HepG2 (cell line): Measurements from ENCODE around the gene PLXNB2. TPM values are rescaled to one million over a fixed set of nuclear protein-coding genes. Genes with fewer than 3 reads are reported as not detected.

Experiments
- ARID2 ChIP-seq: sonication (generic); formaldehyde crosslinking; IDR thresholded peaks from 2 replicates; pipeline ENCODE4 v1.8.1; 2022; ENCODE audit warnings: mild to moderate bottlenecking, missing genetic modification reagents, borderline replicate concordance
- ATF7-NPFF ChIP-seq: sonication (generic); formaldehyde crosslinking; IDR thresholded peaks from 2 replicates; pipeline ENCODE4 v1.8.1; 2023; ENCODE audit warnings: mild to moderate bottlenecking, low read depth, missing genetic modification reagents, moderate library complexity
- CREM ChIP-seq, 2 experiments: sonication (generic) in 1 of 2; formaldehyde crosslinking in 1 of 2; IDR thresholded peaks; 2 replicates each; pipeline versions ENCODE4 v1.4.0 to v1.6.1; 2016 to 2020; ENCODE audit warnings: antibody characterized with exemption in 1 of 2, mild to moderate bottlenecking in 1 of 2, missing genetic modification reagents in 1 of 2
- CTCF ChIP-seq: sonication (generic); formaldehyde crosslinking; IDR thresholded peaks from 2 replicates; pipeline ENCODE4 v1.5.0; 2020; ENCODE audit warnings: mild to moderate bottlenecking, missing genetic modification reagents, moderate library complexity
- KDM5B ChIP-seq: sonication (generic); formaldehyde crosslinking; IDR thresholded peaks from 2 replicates; pipeline ENCODE4 v1.4.0; 2020; ENCODE audit warnings: missing genetic modification reagents, mild to moderate bottlenecking, borderline replicate concordance
- MAF1 ChIP-seq: sonication (generic); formaldehyde crosslinking; IDR thresholded peaks from 2 replicates; pipeline ENCODE4 v1.5.0; 2020; ENCODE audit warnings: missing genetic modification reagents, borderline replicate concordance
- NFIB ChIP-seq: sonication (generic); formaldehyde crosslinking; IDR thresholded peaks from 2 replicates; pipeline ENCODE4 v1.9.0; 2021; ENCODE audit warnings: missing genetic modification reagents, mild to moderate bottlenecking, borderline replicate concordance
- PRPF4 ChIP-seq: fragments of 200-400 bp; formaldehyde crosslinking; IDR thresholded peaks from 2 replicates; pipeline ENCODE4 v1.6.1; 2016; ENCODE audit warnings: low read length, low read depth; ENCODE audit not compliant: poor library complexity, severe bottlenecking
- ZBTB3 ChIP-seq: sonication (generic); formaldehyde crosslinking; IDR thresholded peaks from 2 replicates; pipeline ENCODE4 v1.4.0; 2020; ENCODE audit warnings: low read depth, mild to moderate bottlenecking, moderate library complexity, missing genetic modification reagents, borderline replicate concordance
- ZNF230 ChIP-seq: sonication (generic); formaldehyde crosslinking; IDR thresholded peaks from 2 replicates; pipeline ENCODE4 v1.4.0; 2020; ENCODE audit warnings: mild to moderate bottlenecking, missing genetic modification reagents
- ZNF33A ChIP-seq: sonication (generic); formaldehyde crosslinking; IDR thresholded peaks from 2 replicates; pipeline ENCODE4 v1.5.1; 2020; ENCODE audit warnings: missing genetic modification reagents, mild to moderate bottlenecking, moderate library complexity, borderline replicate concordance
- ZNF468 ChIP-seq: sonication (generic); formaldehyde crosslinking; IDR thresholded peaks from 2 replicates; pipeline ENCODE4 v1.8.0; 2022; ENCODE audit warnings: mild to moderate bottlenecking, moderate library complexity, missing genetic modification reagents
- ZNF770 ChIP-seq: sonication (generic); formaldehyde crosslinking; IDR thresholded peaks from 2 replicates; pipeline ENCODE4 v1.5.0; 2020; ENCODE audit warnings: mild to moderate bottlenecking, missing genetic modification reagents
- ZNF781 ChIP-seq: sonication (generic); formaldehyde crosslinking; IDR thresholded peaks from 2 replicates; pipeline ENCODE4 v1.5.1; 2020; ENCODE audit warnings: borderline replicate concordance, mild to moderate bottlenecking, missing genetic modification reagents; ENCODE audit errors: not compliant biosample characterization
- ZSCAN20 ChIP-seq: sonication (generic); formaldehyde crosslinking; IDR thresholded peaks from 2 replicates; pipeline ENCODE4 v1.4.0; 2020; ENCODE audit warnings: missing genetic modification reagents, mild to moderate bottlenecking, borderline replicate concordance
- polyA plus RNA-seq, 8 experiments: library from polyadenylated mRNA; depleted of rRNA in 3 of 8; stranded (reverse) in 7 of 8; unstranded in 1 of 8; fragments of >200 nt; fragmentation: Illumina TruSeq in 4 of 8; extraction: Trizol in 4 of 8; gene quantifications; 2 replicates each; pipeline versions ENCODE4 v1.2.1 to v1.2.3, GENCODE V29; 2011 to 2016; ENCODE audit warnings: low read depth in 4 of 8, missing spikeins in 1 of 8, mixed read lengths in 1 of 8; ENCODE audit not compliant: insufficient read depth in 1 of 8
- total RNA-seq, 5 experiments: library from RNA; depleted of rRNA; stranded (reverse); fragments of >200 nt; fragmentation: Illumina TruSeq; extraction: Trizol; gene quantifications; 2 replicates each; pipeline ENCODE4 v1.2.3, GENCODE V29; 2016; ENCODE audit warnings: low read depth in 1 of 5
- TF ChIP-seq, protein P1 (sequence below): sonication (generic); formaldehyde crosslinking; IDR thresholded peaks from 2 replicates; pipeline ENCODE4 v1.9.0; 2021; ENCODE audit warnings: missing genetic modification reagents, borderline replicate concordance

Gene PLXNB2
- total and polyA plus RNA-seq, 2 of the 13 experiments (the other 11 are each of a cell fraction or from before 2014, with no cell fraction given), result 32.6 to 68.9 TPM

DNA sequence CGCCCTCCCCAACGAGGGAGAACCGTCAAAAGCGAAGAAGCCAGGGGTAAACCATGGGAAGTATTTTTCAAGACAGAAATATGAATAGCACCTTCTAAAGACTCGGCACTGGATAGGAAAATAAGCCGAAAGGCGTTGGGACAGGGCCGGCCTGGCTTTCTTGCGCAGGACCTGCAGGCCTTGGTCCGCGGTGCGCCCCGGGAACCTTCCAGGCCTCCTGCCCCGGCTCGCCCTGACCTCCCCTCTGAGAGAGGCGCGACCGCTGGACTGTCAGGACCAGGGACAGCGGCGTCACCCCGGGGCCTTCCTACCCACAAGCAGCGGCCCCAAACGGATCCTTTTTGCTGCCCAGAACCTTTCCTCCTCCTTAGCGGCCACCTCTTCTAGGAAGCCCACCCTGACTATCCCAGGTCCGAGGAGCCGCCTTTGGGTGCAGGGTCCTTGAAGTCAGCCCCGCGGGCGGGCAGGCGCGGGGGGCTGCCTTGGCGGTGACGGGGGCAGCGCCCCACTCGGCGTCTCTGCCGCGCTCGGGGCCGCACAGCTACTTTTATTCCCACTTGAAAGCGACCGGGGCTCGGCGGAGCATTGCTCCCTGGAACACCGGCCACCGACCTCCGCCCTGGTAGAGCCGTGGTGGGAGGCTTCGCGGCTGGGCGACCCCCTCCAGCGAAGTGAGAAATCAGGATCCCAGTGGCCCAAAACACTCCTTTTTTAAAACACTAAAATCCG is 36.6 kb downstream of the PLXNB2 start (continued):
- TF ChIP-seq ZNF770, result no peak
- TF ChIP-seq ATF7-NPFF (CRISPR knock-in tag), result peak; percentile 66; the same call in 1 of the 2 replicates
- peak; percentile 86; the same call in 1 of the 2 replicates for TF ChIP-seq ZNF230
- TF ChIP-seq ZBTB3, result no peak
- TF ChIP-seq CREM (IDR thresholded peaks at IDR 0.05), result no peak
- no peak for TF ChIP-seq CREM (CRISPR knock-in tag; IDR thresholded peaks at IDR 0.05)
- no peak for TF ChIP-seq ZNF33A
- TF ChIP-seq, protein P1, sequence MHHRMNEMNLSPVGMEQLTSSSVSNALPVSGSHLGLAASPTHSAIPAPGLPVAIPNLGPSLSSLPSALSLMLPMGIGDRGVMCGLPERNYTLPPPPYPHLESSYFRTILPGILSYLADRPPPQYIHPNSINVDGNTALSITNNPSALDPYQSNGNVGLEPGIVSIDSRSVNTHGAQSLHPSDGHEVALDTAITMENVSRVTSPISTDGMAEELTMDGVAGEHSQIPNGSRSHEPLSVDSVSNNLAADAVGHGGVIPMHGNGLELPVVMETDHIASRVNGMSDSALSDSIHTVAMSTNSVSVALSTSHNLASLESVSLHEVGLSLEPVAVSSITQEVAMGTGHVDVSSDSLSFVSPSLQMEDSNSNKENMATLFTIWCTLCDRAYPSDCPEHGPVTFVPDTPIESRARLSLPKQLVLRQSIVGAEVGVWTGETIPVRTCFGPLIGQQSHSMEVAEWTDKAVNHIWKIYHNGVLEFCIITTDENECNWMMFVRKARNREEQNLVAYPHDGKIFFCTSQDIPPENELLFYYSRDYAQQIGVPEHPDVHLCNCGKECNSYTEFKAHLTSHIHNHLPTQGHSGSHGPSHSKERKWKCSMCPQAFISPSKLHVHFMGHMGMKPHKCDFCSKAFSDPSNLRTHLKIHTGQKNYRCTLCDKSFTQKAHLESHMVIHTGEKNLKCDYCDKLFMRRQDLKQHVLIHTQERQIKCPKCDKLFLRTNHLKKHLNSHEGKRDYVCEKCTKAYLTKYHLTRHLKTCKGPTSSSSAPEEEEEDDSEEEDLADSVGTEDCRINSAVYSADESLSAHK (CRISPR knock-in tag), result 0 out of 2 replicates have a peak, but pooled peaks have one; percentile 48
- TF ChIP-seq ZSCAN20 (CRISPR knock-in tag), result peak; percentile 91; the same call in 1 of the 2 replicates
- peak; percentile 81 for TF ChIP-seq KDM5B
- no peak for TF ChIP-seq NFIB (CRISPR knock-in tag)
- TF ChIP-seq MAF1 (CRISPR knock-in tag), result no peak
- no peak for TF ChIP-seq PRPF4
- peak; percentile 62 for TF ChIP-seq ZNF781 (CRISPR knock-in tag)
- no peak for TF ChIP-seq ZNF468 (CRISPR knock-in tag)
- TF ChIP-seq CTCF (CRISPR knock-in tag), result no peak; the same call in 1 of the 2 replicates
- 0 out of 2 replicates have a peak, but pooled peaks have one; percentile 68 for TF ChIP-seq ARID2 (CRISPR knock-in tag)
- TF ChIP-seq, all 625 proteins: peak for 273
